CD4-positive, alpha-beta T cell treated with Interferon alpha-2 for 1 hour (primary cell): ENCODE data around the gene CAMTA1.

Experiments used
- DNase-seq, 2 donors: peaks; one replicate each; pipeline ENCODE4 v3.0.0-alpha.2; 2020 to 2022

CAMTA1 gene

DNA sequence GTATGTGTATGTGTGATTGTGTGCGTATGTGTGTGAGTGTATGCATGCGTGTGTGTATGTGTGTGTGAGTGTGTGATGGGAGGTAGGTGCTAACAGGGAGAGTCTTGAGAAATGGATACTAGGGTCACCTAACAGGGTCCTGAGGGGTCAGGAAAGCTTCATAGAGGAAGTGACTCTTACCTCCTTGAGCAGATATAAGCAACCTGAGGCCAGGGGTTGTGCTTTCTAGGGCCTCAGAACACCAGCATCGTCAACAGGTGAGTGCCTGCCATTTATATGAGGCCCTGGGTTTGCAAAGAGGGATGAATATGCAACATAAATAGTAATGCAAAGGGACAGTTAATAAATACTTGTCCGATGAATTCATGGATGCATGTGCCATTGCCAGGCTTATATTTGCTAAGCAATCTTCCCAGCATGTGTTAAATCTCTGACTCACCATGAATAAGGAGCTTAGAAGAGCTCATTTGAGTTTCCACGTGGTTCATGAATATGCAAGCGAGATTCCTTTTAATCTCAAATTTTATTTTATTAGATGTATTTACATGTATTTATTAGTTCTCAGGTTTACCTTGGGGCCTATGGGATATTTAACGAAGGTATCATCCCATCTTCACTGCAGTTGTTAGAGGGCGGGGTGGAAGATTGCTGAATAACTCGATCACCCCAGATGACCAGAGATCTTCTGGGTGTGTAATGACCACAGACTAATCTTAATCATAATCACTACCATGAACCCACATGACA lies 438.3 kb downstream of the CAMTA1 start:
- no peak for DNase-seq

DNA sequence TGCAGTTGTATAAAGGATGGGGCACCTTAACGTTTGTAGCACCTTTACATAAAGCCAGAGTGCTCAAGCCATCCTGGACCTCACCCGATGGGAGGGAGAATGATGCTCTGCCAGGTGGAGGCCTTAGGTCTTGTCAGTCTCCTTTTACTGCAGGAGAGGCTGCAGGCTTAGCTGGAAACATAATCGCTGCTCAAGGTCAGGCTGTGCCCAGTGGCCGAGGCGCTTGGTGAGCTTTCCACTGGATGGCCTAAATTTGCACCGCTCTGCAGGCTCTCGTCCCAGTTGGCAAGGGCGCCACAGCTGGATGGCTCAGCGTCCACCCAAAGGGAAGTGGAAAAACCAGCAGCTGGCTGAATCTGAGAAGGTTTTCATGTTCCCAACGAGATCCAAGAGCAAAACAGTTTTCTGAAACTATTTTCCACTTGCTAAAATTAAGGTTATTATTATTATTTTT lies 438.9 kb downstream of the CAMTA1 start:
- DNase-seq = no peak

DNA sequence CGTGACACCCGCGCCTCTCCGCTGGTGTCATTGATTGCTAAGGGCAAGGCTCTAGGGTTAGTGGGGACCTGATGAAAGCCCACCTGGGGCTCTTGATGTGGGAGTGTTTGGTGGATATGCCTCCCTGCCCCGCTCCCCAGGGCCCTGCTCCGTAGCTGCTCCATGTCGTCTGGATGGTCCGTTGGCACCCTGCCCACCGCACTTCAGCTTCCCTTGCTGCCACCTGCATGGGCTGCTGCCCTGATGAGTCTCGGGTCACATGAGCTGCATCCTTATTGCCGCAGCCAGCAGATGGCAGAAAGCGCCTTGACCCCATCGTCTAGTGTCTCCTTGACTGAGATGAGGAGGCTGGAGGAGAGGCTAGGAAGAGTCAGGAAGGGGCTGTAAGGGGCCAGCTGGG lies 439.4 kb downstream of the CAMTA1 start:
- no peak for DNase-seq

DNA sequence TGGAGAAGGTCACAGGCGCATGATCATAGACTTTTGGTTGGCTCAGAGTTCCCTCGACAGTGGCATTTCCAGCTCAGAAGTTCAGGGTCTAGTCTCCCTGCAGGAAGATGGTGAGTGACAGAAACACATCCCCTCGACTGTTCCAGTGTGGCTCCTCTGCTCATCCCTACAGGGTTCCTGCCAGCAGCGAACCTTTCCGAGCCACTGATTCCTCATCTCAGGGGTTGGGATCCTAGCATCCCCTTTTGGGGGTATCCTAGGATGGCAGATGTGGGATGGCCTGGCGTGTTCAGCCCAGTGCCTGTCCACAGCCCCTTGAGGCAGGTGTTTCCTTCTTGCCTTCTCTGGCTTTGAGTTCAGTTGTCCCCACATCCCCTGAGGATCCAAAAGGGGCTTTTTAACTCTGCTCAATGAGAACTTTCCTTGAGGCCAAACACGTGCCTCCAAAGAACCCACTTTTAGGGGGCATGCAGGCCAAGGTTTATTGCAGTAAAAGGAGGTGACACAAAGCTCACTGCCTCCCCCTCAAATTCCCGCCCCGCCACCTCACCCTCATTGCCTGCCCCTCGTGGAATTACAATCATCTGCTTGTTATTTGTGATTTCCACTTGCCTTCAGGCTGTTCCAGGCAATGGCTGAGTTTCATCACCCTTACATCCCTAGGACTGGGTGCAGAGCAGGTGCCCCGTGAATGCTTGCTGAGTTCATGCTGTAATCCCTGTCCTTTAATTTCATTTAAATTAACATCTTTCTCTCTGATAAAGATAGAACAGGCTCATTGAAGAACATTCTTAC lies 440.7 kb downstream of the CAMTA1 start:
- no peak for DNase-seq

DNA sequence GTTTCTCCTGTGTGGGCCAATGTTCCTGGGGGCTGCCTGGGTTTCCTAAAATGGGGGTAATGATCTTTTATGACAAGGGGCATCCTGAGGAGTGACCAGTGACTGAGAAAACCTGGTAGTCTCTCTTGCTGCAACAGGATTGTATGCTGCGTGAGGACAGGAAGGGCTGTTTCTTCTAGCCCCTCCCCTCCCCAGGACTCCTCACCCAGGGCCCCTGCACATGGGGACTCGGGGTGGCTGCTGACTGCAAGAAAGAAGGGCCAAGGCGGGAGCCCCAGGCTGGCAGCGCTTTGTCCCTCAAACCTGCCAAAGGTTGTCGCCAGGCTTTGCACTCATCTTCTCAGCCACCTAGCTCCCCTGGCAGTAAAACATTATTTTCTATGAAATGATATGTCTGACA lies 442.4 kb downstream of the CAMTA1 start:
- no peak for DNase-seq

DNA sequence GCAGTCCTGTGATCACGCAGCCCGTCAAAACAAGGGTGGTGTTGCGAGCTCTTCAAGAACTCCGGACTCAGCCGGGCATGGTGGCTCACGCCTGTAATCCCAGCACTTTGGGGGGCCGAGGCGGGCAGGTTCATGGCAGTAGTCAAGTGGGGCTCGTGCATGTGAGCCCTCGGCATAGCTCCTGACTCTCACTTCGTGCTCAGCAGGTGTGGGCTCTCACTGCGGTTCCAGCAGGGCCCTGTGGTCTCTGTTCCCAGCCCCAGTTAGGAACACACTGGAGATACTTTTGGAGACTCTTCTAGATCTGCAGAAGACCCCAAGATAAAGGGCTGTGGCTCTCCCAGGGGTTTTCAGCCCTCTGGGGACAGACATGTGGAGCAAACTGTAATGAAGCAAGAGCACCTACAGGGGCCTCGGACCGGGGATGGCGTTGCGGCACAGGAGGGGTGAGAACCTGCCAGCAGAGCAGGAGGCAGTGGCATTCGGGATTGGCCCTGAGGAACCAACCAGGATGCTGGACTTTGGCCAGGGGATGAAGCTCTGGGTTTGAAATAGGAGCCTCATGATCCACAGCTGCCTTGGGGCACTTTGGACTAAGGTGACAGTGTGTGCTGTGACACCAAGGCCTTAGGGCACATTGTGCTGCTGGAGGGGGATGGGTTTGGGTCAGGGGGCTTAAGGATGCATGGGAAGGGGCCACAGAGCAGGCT lies 443.2 kb downstream of the CAMTA1 start:
- DNase-seq = no peak

DNA sequence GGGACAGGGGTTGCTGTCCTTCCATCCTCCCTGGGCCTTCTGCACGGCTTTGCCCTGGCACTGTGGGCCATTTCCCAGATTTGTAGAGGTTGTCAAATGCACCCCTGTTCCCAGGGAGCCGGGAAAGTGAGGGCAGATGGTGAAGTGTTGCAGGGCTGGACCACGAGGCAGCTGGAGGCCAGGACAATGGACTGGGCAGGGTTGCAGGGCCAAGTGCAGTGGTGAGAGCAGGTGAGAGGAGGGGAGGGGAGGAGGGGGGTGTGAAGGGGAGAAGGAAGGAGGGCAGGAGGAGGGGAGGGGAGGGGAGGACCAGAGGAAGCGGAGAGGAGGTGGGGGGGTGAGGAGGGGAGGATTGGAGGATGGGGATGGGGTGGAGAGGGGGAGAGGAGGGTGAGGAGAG lies 443.9 kb downstream of the CAMTA1 start:
- DNase-seq = no peak

DNA sequence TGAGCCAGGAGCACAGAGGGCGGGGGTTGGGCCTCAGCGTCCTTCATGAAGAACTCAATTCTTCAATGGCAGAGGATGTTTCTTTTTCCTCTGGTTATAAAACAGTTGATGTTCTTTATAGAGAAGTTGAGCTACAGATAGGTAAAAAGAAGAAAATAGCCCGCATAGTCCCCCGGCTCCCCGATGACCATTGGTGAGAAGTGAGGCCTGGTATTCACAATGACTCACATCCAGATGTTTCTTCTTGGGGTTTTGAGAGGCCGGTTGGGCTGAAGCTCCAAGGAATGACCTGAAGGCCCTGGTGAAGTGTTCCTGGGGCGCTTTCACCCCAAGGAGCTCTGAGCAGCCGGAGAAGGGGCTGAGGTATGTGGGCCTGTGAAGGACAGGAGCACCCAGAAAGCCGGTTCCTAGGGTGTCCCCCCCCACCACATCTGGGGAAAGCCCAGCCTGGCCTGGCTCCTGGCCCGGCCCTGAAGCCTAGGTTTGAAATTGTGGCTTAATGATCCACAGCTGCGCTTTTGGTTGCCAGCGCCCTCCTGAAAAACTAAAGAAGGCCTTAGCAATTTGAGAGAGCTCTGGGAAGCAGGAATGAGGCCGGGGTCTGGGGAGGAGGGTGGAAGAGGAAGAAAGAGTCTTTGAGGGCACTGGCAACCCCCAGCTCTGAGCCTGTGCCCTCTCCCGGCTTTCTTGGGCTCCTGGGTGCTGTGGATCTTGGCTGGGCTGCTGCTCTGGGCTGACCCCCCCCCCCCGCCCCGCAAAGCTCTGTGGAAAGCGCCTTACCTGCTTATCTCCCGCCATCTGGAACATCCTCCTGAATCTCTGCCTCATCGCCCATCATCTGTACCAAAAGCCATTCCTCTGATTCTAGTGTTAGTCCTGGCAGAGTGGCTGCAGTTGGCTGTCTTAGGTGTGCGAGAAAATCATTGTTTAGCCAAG lies 444.7 kb downstream of the CAMTA1 start:
- DNase-seq = no peak

DNA sequence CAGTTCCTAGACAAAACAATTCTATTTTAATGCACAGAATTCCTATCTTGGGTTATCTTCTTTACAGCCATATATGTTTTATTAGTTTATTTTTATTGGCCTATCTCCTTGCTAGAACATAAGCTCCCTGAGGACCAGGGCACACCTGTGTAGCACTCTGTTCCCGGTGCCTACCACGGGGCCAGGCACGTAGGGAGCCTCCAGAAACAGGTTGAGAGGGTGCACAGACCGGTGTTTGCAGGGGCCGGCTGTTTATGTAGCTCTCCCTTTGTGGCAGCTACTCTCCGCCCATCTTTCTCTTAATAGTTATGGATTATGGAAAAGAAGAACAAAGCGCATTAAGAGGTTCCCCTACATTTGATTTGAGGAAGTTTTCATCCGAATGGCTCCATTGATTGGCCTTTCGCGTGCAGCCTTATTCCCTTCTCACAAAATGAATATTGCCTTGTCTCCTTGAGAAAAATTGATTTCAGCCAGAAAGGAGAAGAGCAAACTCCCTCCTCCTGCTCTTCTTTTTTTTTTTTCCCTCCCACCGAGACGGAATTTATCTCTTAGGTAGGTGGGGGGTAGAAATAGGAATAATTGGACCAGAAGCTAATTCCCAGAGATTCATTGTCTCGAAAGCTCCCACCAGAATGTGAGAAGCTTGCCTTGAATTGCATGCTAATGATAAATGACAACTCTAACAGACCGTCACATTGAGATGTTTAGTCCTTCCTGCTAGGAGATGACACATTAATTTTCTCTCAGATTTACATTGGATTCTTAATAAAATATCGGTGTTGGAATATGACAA lies 447.4 kb downstream of the CAMTA1 start:
- DNase-seq = no peak

DNA sequence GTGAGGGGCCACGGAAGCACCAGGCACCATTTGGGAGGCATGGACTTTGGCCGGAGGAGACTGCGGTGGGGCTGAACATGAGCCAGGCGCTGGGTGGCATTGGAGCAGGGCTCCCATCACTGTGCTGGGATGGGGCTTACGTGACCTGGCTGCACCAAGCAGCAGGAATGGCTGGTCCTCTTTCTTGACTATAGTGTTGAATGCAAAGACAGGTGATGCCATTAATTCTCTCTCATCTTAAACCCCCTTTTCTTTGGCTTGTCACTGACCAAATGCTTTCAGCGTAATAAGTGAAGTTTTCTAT lies 447.9 kb downstream of the CAMTA1 start:
- DNase-seq = no peak

DNA sequence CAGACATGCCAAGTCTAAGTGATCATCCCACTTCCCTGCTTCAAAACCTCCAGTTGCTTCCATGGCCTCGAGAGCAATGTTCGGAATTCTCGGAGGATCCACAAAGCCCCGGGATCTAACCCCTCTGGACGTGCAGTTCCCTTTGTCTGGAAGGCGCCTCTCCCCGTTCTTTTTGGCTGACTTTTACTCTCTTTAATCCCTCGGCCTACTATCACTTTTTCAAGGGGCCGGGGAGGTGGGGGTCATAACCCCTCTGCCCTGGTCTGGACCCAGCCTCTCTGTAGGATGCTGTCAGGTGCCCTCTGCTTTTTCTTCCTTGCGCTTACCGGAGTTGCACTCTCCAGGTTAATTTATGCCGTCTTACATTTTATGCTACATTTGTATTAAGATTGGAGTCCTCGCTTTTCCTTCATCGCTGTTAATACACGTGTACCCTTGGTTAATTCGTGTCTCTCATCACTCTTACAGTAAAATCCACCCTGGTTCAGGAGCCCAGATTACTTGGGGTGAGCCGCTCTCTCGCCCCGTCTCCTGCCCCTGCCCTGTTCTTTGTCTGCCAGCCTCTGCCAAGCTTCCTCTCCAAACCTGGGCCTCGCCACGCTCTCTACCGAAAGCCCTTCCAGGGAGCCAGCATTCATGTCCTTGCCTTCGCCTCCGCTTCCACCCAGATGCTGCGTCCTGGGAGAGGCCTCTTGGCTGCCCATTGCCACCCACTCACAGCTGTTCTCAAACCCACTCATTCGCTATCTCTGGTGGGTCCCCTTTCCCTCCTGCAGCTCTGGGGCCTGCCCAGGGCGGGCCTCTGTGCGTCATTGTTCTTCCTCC lies 448.6 kb downstream of the CAMTA1 start:
- no peak for DNase-seq

DNA sequence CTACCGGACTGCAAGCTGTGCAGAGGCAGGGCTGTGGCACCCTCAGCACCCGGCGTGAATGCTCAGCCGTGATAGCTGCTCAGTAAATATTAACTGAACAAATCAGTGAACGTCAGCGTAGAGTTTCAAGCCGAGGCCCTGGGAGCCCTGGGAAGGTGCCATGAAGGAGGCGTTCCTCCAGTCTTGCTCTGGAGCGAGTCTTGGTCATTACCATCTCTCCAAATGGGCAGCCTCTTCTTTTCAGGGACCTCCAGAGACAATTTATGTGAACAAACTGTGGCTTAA lies 449.2 kb downstream of the CAMTA1 start:
- no peak for DNase-seq

DNA sequence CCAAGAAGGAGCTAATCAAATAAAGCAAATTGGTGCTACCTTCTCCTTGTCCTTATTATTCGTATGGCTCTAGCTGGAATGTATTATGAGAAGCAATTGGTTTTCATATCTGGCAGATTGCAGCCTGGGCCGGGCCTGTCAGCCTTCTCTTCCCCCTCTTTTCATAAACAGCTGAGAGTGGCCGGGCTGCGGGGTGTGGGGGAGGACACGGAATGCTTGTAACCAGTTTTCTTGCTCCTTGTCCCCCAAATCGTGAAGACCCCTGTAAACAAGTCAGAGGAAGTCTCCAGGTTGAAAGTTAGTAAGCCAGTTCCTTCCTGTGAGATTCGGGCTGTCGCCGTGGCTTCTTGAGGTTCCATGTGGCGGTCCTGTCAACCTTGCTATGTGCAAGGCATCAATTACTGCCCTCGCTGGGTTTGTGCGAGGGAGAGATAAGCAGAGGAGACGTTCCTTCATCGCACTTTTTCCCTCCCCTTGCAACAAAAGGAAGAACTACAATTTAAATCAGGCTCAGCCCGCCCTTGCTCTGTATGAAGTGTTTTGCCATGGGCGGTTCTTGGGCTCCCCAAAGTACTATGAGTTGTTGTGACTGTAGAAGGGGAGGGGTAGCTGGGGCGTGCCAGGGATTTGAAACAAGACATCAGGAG lies 450.7 kb downstream of the CAMTA1 start:
- DNase-seq = no peak

DNA sequence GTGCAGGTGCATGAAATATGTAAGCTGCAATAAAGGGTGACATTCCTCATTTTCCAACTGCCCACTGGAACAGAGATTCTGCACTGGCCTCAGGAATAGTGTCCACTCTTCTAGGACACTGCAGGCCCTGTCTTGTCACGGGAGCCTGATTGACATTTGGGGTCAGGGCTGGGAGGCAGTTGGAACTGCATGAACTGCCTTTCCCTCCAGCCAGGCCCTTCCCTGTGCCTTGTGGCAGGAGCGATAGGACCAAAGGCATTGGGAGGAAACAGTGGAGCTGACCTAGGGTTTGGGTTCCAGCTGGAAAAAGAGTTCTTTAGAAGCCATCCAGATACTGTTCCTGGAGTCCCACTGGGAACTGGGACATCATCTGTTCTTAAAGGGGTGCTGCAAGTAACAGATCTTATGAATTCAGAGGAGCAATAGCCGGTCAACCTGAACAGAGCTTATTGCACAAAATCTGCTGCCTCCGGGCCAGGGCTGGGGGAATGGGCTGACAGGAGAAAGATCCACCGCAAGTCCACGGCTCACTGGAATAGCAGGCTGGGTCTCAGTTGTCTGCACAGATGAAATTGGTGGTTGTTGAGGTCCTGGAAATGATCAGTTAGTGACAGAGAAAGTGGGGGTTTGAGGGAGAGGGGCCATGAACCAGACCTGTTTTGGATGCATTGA lies 451.7 kb downstream of the CAMTA1 start:
- DNase-seq = no peak

DNA sequence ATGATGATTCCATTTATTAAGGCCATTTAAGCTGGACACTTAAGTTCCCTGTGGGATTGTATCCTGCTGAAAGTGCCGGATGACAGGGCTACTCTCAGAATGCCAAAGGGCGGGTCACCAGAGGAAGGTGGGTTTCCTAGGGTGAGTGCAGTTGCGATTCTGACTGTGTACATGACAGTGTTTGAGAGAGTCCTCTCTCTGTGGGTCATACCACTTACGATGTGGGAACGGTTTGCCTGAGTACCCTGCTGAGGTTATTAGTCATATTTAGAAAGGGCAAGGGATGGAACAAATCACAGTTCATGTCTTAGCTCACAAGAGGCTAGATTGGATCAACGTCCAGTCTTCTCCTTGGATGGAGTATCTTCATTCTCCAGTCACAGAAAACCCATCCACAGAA lies 461.9 kb downstream of the CAMTA1 start:
- DNase-seq = no peak

DNA sequence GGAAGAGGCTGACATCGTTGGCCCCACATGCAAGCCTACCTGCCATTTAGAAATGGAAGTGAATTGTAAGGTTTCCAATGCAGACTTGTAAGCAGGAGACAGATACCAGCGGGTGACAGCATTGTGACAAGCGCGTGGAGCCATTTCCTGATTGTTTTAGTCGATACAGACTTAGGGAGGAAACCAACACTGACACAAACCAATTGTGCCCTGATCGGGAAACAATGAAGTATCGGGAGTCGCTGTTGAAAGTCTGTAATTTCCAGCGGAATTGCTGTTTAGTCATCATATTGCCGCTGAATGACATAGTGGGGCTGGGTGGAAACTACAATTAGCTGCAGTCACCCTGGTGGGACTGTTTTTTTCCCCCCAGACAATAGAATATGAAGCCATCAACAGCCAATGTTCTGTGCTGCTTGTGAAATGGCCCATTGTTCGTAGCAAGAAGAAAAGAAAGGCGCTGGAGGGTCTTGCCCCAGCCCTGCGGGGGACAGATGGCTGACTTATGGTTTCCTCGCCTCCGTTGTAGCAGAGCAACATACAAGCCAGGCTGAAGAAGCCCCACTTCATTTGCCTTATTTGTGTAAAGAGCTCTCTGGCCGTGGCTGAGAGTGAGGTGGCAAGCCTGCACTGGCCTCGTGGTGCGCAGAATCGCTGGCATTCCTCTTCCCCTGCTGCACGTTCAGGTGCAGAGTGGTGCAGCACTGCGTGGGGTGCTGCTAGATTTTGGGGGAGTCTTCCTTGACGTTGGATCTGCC lies 462.7 kb downstream of the CAMTA1 start:
- DNase-seq = no peak

DNA sequence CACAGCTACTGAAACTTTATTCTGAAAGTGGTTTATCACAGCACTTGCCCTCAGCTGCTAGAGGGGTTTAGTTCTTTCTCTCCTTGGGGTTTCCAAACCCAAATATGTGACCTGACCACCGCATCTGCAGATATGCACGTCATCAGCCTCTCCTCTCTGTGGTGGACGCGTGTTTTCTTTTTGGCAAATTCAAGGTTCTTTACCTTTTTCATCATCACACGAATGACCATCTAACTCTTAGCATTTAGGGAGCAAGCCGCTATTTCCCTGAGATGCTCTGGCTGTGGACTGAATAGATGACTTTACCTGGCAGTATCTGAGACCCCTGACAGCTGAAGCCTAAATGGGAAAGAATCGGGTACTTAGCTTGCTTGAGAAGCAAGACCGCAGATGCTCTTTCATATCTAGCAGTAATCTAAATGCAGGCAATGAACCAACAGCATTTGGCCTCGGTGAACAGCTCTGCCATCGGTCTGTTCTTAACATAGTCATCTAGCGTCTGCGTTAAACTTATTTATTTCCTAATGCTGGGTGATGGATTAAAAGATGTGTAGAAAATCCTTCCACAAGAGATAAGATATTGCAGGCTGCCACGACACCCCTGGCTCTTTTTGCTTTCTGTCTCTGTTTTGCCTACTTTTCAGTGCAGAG lies 463.4 kb downstream of the CAMTA1 start:
- DNase-seq = no peak

DNA sequence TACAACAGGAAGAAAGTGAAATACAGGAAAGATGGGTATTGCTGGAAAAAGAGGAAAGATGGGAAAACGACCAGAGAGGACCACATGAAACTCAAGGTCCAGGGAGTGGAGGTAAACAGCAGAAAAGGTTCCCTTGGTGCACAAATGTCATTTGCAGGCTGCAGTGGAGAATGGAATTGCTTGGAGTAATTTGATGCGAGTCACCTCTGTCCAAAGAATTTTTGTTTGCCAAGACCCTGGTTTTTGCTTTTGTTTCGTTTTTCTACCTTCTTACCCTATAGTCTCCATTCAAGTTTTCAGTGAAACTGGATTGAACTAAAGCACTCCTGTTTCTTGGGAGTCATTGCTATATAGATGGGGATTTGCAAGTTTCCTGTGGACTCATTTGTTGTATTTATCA lies 464.3 kb downstream of the CAMTA1 start:
- DNase-seq = no peak

DNA sequence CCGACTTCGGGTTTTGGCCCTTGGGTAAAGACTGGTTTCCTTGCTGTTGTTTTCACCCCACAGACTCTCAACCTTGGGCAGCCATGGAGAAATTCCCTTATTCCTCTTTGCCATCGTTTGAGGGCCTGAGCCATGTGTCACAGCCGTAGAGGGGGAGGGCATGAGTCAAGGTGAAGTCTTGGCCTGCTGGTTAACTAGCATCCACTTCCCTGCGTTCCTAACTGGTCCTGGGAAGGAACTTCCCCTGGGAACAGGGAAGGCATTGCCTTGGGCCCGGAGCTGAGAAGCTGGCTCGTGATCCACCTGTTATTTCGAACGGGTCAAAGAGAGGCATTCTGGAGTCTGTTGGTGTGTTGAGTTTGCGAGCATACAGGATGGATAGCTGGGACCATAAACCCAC lies 464.9 kb downstream of the CAMTA1 start:
- no peak for DNase-seq
